K562 (cell line): Measurements from ENCODE around the gene ZNF408. TPM values are rescaled to one million over a fixed set of nuclear protein-coding genes. Genes with fewer than 3 reads are reported as not detected.

Source experiments
- ATAC-seq: fragments of 200-7000 bp; cut with Tn5 transposase; 3 replicates; pipeline ENCODE4 v1.9.1; 2020; ENCODE audit warnings: moderate library complexity
- BruUV-seq: library from RNA; stranded (reverse); fragments of 400-500 nt; replicated peaks from 2 replicates; lab custom pipeline; 2021; lab: Mats Ljungman, UMichigan
- CTCF ChIA-PET: fragments of 300-600 bp; formaldehyde crosslinking; extraction: SDS; loops from one replicate; lab custom pipeline; 2021; ENCODE audit warnings: low intra/inter-chr PET ratio; lab: Yijun Ruan, JAX
- POLR2A ChIA-PET: fragments of 300-600, 350-650 bp; sonication (Branson Sonifier 250); formaldehyde crosslinking; extraction: SDS; loops from one replicate; lab custom pipeline; 2021; ENCODE audit warnings: antibody characterized with exemption, inconsistent platforms; lab: Yijun Ruan, JAX
- DNase-seq, 4 experiments: peaks; one replicate each; pipeline versions ENCODE4 v3.0.0 to v3.0.0-alpha.2; 2011 to 2018; ENCODE audit warnings: low spot score in 3 of 4, mixed read lengths in 3 of 4; ENCODE audit errors: extremely low read depth in 1 of 4
- FAIRE-seq: peaks from 2 replicates; lab custom pipeline; 2011; peaks lifted over from hg19 to GRCh38; lab: Jason Lieb, UNC
- H2AFZ ChIP-seq: 2 replicates; pipeline ENCODE4 v1.6.0; 2011; ENCODE audit warnings: low read depth, low read length, control low read depth, inconsistent platforms
- H3K27ac ChIP-seq: fragments of 200-600 bp; 3 replicates; pipeline ENCODE4 v1.8.0; 2011; ENCODE audit warnings: low read depth, mild to moderate bottlenecking, control low read depth, inconsistent platforms, low read length, moderate library complexity, mixed read lengths; ENCODE audit errors: extremely low read depth
- H3K27me3 ChIP-seq, 2 experiments: fragments of 300-600 bp in 1 of 2; 2 replicates in 1 of 2; 3 replicates in 1 of 2; pipeline versions ENCODE4 v1.6.0 to v1.8.0; 2011; ENCODE audit warnings: inconsistent platforms in 2 of 2, low read length in 2 of 2, mild to moderate bottlenecking in 1 of 2, mixed read lengths in 1 of 2, moderate library complexity in 1 of 2; ENCODE audit not compliant: control insufficient read depth in 2 of 2, insufficient read depth in 2 of 2
- H3K36me3 ChIP-seq: fragments of 300-600 bp; 3 replicates; pipeline ENCODE4 v1.8.0; 2011; ENCODE audit warnings: mild to moderate bottlenecking, low read length, inconsistent platforms; ENCODE audit not compliant: control insufficient read depth, insufficient read depth
- H3K4me1 ChIP-seq, 2 experiments: fragments of 200-600 bp in 1 of 2; replicated peaks in 1 of 2; 2 replicates in 1 of 2; 3 replicates in 1 of 2; pipeline versions ENCODE4 v1.5.1 to v1.8.0; 2011; ENCODE audit warnings: inconsistent platforms in 2 of 2, low read length in 2 of 2, mild to moderate bottlenecking in 1 of 2, mixed read lengths in 1 of 2, moderate library complexity in 1 of 2; ENCODE audit not compliant: control insufficient read depth in 2 of 2, insufficient read depth in 2 of 2
- H3K4me2 ChIP-seq: 2 replicates; pipeline ENCODE4 v1.6.1; 2011; ENCODE audit warnings: low read length, control low read depth, inconsistent platforms, mixed read lengths; ENCODE audit not compliant: insufficient read depth
- H3K4me3 ChIP-seq: fragments of 200-600 bp; sonication (generic), shearing (Covaris generic); 2 replicates; pipeline ENCODE4 v1.5.1; 2016; ENCODE audit warnings: control low read depth, inconsistent platforms
- H3K79me2 ChIP-seq: fragments of 200-600 bp; 3 replicates; pipeline ENCODE4 v1.8.0; 2011; ENCODE audit warnings: low read length, inconsistent platforms; ENCODE audit not compliant: control insufficient read depth, insufficient read depth
- H3K9ac ChIP-seq, 2 experiments: 2 replicates each; pipeline versions ENCODE4 v1.6.0 to v1.6.1; 2011; ENCODE audit warnings: low read depth in 2 of 2, low read length in 2 of 2, control low read depth in 1 of 2, inconsistent platforms in 1 of 2, mild to moderate bottlenecking in 1 of 2, mixed read lengths in 1 of 2; ENCODE audit not compliant: insufficient read depth in 1 of 2
- H3K9me1 ChIP-seq: one replicate; pipeline ENCODE4 v1.6.0; 2011; ENCODE audit warnings: inconsistent platforms, mild to moderate bottlenecking, low read length, moderate library complexity; ENCODE audit not compliant: control insufficient read depth, insufficient read depth
- H3K9me3 ChIP-seq: replicated peaks from 2 replicates; pipeline ENCODE4 v1.5.1; 2011; ENCODE audit warnings: low read depth, low read length, inconsistent platforms; ENCODE audit not compliant: control insufficient read depth, insufficient read depth
- H4K20me1 ChIP-seq: replicated peaks from 2 replicates; pipeline ENCODE4 v1.6.1; 2011; ENCODE audit warnings: low read length, inconsistent platforms, mixed read lengths; ENCODE audit not compliant: control insufficient read depth, insufficient read depth
- ARNT ChIP-seq, 2 experiments: fragments of 450-650 bp; IDR thresholded peaks; 2 replicates each; pipeline ENCODE4 v1.6.1; 2016; ENCODE audit warnings: mild to moderate bottlenecking in 1 of 2
- CTBP1 ChIP-seq: fragments of 450-650 bp; IDR thresholded peaks from 2 replicates; pipeline ENCODE4 v1.6.1; 2016; ENCODE audit warnings: borderline replicate concordance
- DEAF1 ChIP-seq: fragments of 450-650 bp; formaldehyde crosslinking; IDR thresholded peaks from 2 replicates; pipeline ENCODE4 v1.4.0; 2020; ENCODE audit warnings: mild to moderate bottlenecking, moderate library complexity
- FOS ChIP-seq: IDR thresholded peaks from 3 replicates; pipeline ENCODE4 v1.6.1; 2011; ENCODE audit not compliant: insufficient read length; ENCODE audit errors: extremely low read depth
- GABPB1 ChIP-seq: sonication (generic); formaldehyde crosslinking; IDR thresholded peaks from 2 replicates; pipeline ENCODE4 v1.8.0; 2022; ENCODE audit warnings: mild to moderate bottlenecking, missing genetic modification reagents
- HNRNPUL1 ChIP-seq: fragments of 200-400 bp; formaldehyde crosslinking; IDR thresholded peaks from 2 replicates; pipeline ENCODE4 v1.6.1; 2017; ENCODE audit warnings: low read length
- MIER1 ChIP-seq: fragments of 450-650 bp; IDR thresholded peaks from 2 replicates; pipeline ENCODE4 v1.6.1; 2016; ENCODE audit warnings: antibody characterized with exemption, mild to moderate bottlenecking, low read depth
- NR1H2 ChIP-seq: sonication (generic); formaldehyde crosslinking; IDR thresholded peaks from 2 replicates; pipeline ENCODE4 v1.4.0; 2020; ENCODE audit warnings: mild to moderate bottlenecking, missing genetic modification reagents
- PHF8 ChIP-seq: fragments of 200-600 bp; sonication (generic); IDR thresholded peaks from 2 replicates; pipeline ENCODE4 v1.6.1; 2012; ENCODE audit warnings: mixed run types, mild to moderate bottlenecking, inconsistent platforms, low read length, moderate library complexity, borderline replicate concordance
- PRPF4 ChIP-seq: fragments of 200-400 bp; formaldehyde crosslinking; IDR thresholded peaks from one replicate; pipeline ENCODE4 v1.6.1; 2017; ENCODE audit warnings: low read length, low read depth, mild to moderate bottlenecking; ENCODE audit not compliant: insufficient read depth, poor library complexity, severe bottlenecking
- RBFOX2 ChIP-seq: fragments of 200-400 bp; formaldehyde crosslinking; IDR thresholded peaks from 2 replicates; pipeline ENCODE4 v1.6.1; 2017; ENCODE audit warnings: low read depth, mild to moderate bottlenecking, low read length, moderate library complexity
- SMC3 ChIP-seq: conservative IDR thresholded peaks from 2 replicates; pipeline ENCODE4 v1.6.1; 2011; ENCODE audit warnings: low read depth, low read length, improper control_type of control experiment; ENCODE audit not compliant: insufficient read depth
- SNAPC5 ChIP-seq: fragments of 250-450 bp; sonication (Bioruptor Pico); IDR thresholded peaks from 2 replicates; pipeline ENCODE4 v1.8.0; 2021; ENCODE audit warnings: moderate library complexity, mild to moderate bottlenecking, inconsistent platforms
- ZNF184 ChIP-seq: sonication (generic); formaldehyde crosslinking; IDR thresholded peaks from 2 replicates; pipeline ENCODE4 v1.5.0; 2020; ENCODE audit warnings: missing genetic modification reagents
- in situ Hi-C: fragments of 300-500 bp; cut with MboI; formaldehyde crosslinking; loops from 4 replicates; pipeline ENCODE4 v1.15.0; 2018; ENCODE audit warnings: inconsistent platforms, mixed read lengths
- intact Hi-C: fragments of 100-400 bp; cut with micrococcal nuclease; formaldehyde crosslinking; loops from 2 replicates; pipeline ENCODE4 v1.14.2; 2022
- polyA plus RNA-seq, 8 experiments: library from polyadenylated mRNA; depleted of rRNA in 4 of 8; stranded (reverse) in 5 of 8; unstranded in 3 of 8; fragments of >200 nt; fragmentation: Nextera tagmentation in 2 of 8; fragmentation: Illumina TruSeq in 1 of 8; extraction: Ambion mirVana in 2 of 8; extraction: Trizol in 1 of 8; gene quantifications; 2 replicates each; pipeline versions ENCODE4 v1.2.1 to v1.2.3, GENCODE V29; 2011 to 2014; ENCODE audit warnings: inconsistent platforms in 1 of 8, missing spikeins in 1 of 8
- total RNA-seq, 7 experiments: library from RNA; depleted of rRNA in 6 of 7; stranded (reverse); fragments of >200 nt in 6 of 7; fragmentation: Illumina TruSeq in 2 of 7; extraction: Trizol in 2 of 7; gene quantifications; 2 replicates each; pipeline versions ENCODE4 v1.2.1 to v1.2.3, GENCODE V29; 2011 to 2021; ENCODE audit warnings: low replicate concordance in 1 of 7

ZNF408 gene
- total and polyA plus RNA-seq, 9 of the 15 experiments (the other 6 are each of a cell fraction or from before 2014, with no cell fraction given), result 0.15 to 18.4 (median 7.4) TPM

DNA sequence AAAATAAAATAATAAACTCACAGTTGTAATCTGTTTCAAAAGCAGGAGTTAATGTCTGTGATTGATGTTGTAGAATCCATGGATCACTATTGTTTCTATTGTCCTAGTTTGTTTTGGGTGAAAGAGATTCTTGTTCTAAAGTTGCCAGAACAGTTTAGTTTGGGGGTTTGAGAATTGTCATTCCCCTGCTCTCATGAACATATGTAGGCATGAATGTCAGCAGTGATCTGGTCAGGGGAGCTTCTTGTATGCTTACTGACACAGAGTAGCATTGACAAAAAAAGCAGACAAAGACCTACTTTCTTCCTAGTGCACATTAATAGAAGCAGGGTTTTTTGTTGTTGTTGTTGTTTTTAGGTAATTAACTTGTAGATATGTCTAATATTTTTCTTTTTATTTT lies 39.0 kb upstream of the ZNF408 start:
- no peak for FAIRE-seq
- peaks cover 62% of the 10 kb centered on the region for H3K36me3 ChIP-seq
- H3K9ac ChIP-seq, result no peak overlapping the region
- no peak overlapping the region for H3K4me2 ChIP-seq
- H3K27me3 ChIP-seq, result no peaks in the 10 kb centered on the region
- no peak for ATAC-seq
- intact Hi-C loops, result no loop called here
- POLR2A ChIA-PET, result interaction anchor here (1.7 kb wide), 1 partner anchor 13 kb away, joined by 9 read pairs; no protein-coding TSS in a partner anchor
- no peak overlapping the region for H2AFZ ChIP-seq
- no peaks in the 10 kb centered on the region for H3K9me3 ChIP-seq
- TF ChIP-seq NR1H2 (CRISPR knock-in tag) (no peak), MIER1 (no peak), SNAPC5 (no peak), RBFOX2 (no peak), FOS (no peak), GABPB1 (CRISPR knock-in tag) (no peak), DEAF1 (CRISPR knock-in tag) (no peak), PHF8 (no peak), HNRNPUL1 (no peak), PRPF4 (no peak), SMC3 (no peak), ARNT (IDR thresholded peaks at IDR 0.05) (no peak), CTBP1 (no peak), ZNF184 (CRISPR knock-in tag) (no peak)
- TF ChIP-seq, all 486 proteins: peak for 0
- peaks cover 6 to 17% of the 10 kb centered on the region in 2 experiments; a peak in 3 of 5 replicates for H3K4me1 ChIP-seq
- no peaks in the 10 kb centered on the region for H3K79me2 ChIP-seq
- H4K20me1 ChIP-seq, result no peaks in the 10 kb centered on the region
- CTCF ChIA-PET, result no interaction called here
- BruUV-seq, result no TSS peak
- DNase-seq, result no peak
- H3K4me3 ChIP-seq, result no peak overlapping the region
- H3K27ac ChIP-seq, result no peak overlapping the region
- in situ Hi-C loops, result no loop called here
- no peaks in the 10 kb centered on the region for H3K9me1 ChIP-seq
